WTC11 (cell line): ENCODE data around the gene ABHD4. TPM values are rescaled to one million over a fixed set of nuclear protein-coding genes. Genes with fewer than 3 reads are reported as not detected.

Source experiments
- ATAC-seq: fragments of 200-7000 bp; cut with Tn5 transposase; 2 replicates; pipeline ENCODE4 v1.10.0; 2021; ENCODE audit warnings: mild to moderate bottlenecking, moderate library complexity
- CTCF ChIA-PET: fragments of 300-600 bp; sonication (Branson Sonifier 250); formaldehyde crosslinking; loops from one replicate; lab custom pipeline; 2021; ENCODE audit warnings: antibody characterized with exemption; lab: Charles Lee
- POLR2A ChIA-PET: fragments of 350-600 bp; sonication (Branson Sonifier 250); formaldehyde crosslinking; loops from one replicate; lab custom pipeline; 2021; ENCODE audit warnings: antibody characterized with exemption; lab: Charles Lee
- DNase-seq: peaks from one replicate; pipeline ENCODE4 v3.0.0; 2021; ENCODE audit warnings: low spot score
- H3K27ac Mint-ChIP-seq: 2 replicates; pipeline ENCODE4 v1.8.0; 2021; ENCODE audit warnings: mixed read lengths
- H3K27me3 Mint-ChIP-seq: 2 replicates; pipeline ENCODE4 v1.8.0; 2021; ENCODE audit warnings: low read depth, mild to moderate bottlenecking, moderate library complexity, mixed read lengths
- H3K36me3 Mint-ChIP-seq: 2 replicates; pipeline ENCODE4 v1.8.0; 2021; ENCODE audit warnings: mixed read lengths
- H3K4me1 Mint-ChIP-seq: 2 replicates; pipeline ENCODE4 v1.8.0; 2022; ENCODE audit warnings: mixed read lengths
- H3K4me3 Mint-ChIP-seq: 2 replicates; pipeline ENCODE4 v1.8.0; 2021; ENCODE audit warnings: mild to moderate bottlenecking, moderate library complexity, mixed read lengths
- H3K9me3 Mint-ChIP-seq: 2 replicates; pipeline ENCODE4 v1.8.0; 2021; ENCODE audit warnings: mixed read lengths
- AFF4 ChIP-seq: sonication (generic); formaldehyde crosslinking; IDR thresholded peaks from 2 replicates; pipeline ENCODE4 v1.8.1; 2023; ENCODE audit warnings: mild to moderate bottlenecking, missing genetic modification reagents, borderline replicate concordance
- ATF3 ChIP-seq: sonication (generic); formaldehyde crosslinking; conservative IDR thresholded peaks from 2 replicates; pipeline ENCODE4 v1.8.1; 2022; ENCODE audit warnings: mild to moderate bottlenecking, missing genetic modification reagents
- CREM ChIP-seq: sonication (generic); formaldehyde crosslinking; IDR thresholded peaks from 2 replicates; pipeline ENCODE4 v1.8.1; 2022; ENCODE audit warnings: mild to moderate bottlenecking, missing genetic modification reagents, moderate library complexity
- E2F1 ChIP-seq: sonication (generic); formaldehyde crosslinking; IDR thresholded peaks from 2 replicates; pipeline ENCODE4 v1.8.0; 2022; ENCODE audit warnings: mild to moderate bottlenecking, missing genetic modification reagents
- ELF4 ChIP-seq: sonication (generic); formaldehyde crosslinking; IDR thresholded peaks from 2 replicates; pipeline ENCODE4 v1.8.1; 2022; ENCODE audit warnings: low read depth, mild to moderate bottlenecking, moderate library complexity, missing genetic modification reagents
- EMX1 ChIP-seq: fragments of 250-450 bp; sonication (Bioruptor Pico); IDR thresholded peaks from 2 replicates; pipeline ENCODE4 v1.8.0; 2021; ENCODE audit warnings: mild to moderate bottlenecking
- GABPB1 ChIP-seq: sonication (generic); formaldehyde crosslinking; IDR thresholded peaks from 2 replicates; pipeline ENCODE4 v1.8.1; 2023; ENCODE audit warnings: mild to moderate bottlenecking, missing genetic modification reagents
- HMGA2 ChIP-seq: fragments of 250-450 bp; sonication (Bioruptor Pico); IDR thresholded peaks from 2 replicates; pipeline ENCODE4 v1.4.0; 2021; ENCODE audit warnings: mild to moderate bottlenecking, moderate library complexity
- JAZF1 ChIP-seq: fragments of 250-450 bp; sonication (Bioruptor Pico); IDR thresholded peaks from 2 replicates; pipeline ENCODE4 v1.9.0; 2021; ENCODE audit warnings: moderate library complexity, mild to moderate bottlenecking, inconsistent platforms
- MAX ChIP-seq: sonication (generic); formaldehyde crosslinking; IDR thresholded peaks from 2 replicates; pipeline ENCODE4 v1.8.0; 2022; ENCODE audit warnings: mild to moderate bottlenecking, missing genetic modification reagents
- MXD4 ChIP-seq: fragments of 250-450 bp; sonication (Bioruptor Pico); IDR thresholded peaks from 2 replicates; pipeline ENCODE4 v1.8.0; 2021; ENCODE audit warnings: mild to moderate bottlenecking, moderate library complexity, borderline replicate concordance
- NFATC4 ChIP-seq: fragments of 250-450 bp; sonication (Bioruptor Pico); IDR thresholded peaks from 2 replicates; pipeline ENCODE4 v1.9.0; 2021; ENCODE audit warnings: mild to moderate bottlenecking
- PREB ChIP-seq: sonication (generic); formaldehyde crosslinking; IDR thresholded peaks from 2 replicates; pipeline ENCODE4 v1.8.1; 2022; ENCODE audit warnings: mild to moderate bottlenecking, missing genetic modification reagents, moderate library complexity, borderline replicate concordance
- PRRX2 ChIP-seq: fragments of 250-450 bp; sonication (Bioruptor Pico); IDR thresholded peaks from 2 replicates; pipeline ENCODE4 v1.8.0; 2021; ENCODE audit warnings: mild to moderate bottlenecking
- RORB ChIP-seq: fragments of 250-450 bp; sonication (Bioruptor Pico); IDR thresholded peaks from 2 replicates; pipeline ENCODE4 v1.9.0; 2021; ENCODE audit warnings: mild to moderate bottlenecking
- ZBTB21 ChIP-seq: sonication (generic); formaldehyde crosslinking; IDR thresholded peaks from 2 replicates; pipeline ENCODE4 v1.8.1; 2023; ENCODE audit warnings: mild to moderate bottlenecking, missing genetic modification reagents, borderline replicate concordance
- ZNF232 ChIP-seq: sonication (generic); formaldehyde crosslinking; IDR thresholded peaks from 2 replicates; pipeline ENCODE4 v1.8.0; 2022; ENCODE audit warnings: mild to moderate bottlenecking, missing genetic modification reagents
- ZNF263 ChIP-seq: sonication (generic); formaldehyde crosslinking; IDR thresholded peaks from 2 replicates; pipeline ENCODE4 v1.8.1; 2022; ENCODE audit warnings: low read depth, mild to moderate bottlenecking, moderate library complexity, missing genetic modification reagents
- ZNF396 ChIP-seq: fragments of 250-450 bp; sonication (Bioruptor Pico); IDR thresholded peaks from 2 replicates; pipeline ENCODE4 v1.8.0; 2021; ENCODE audit warnings: mild to moderate bottlenecking, moderate library complexity, borderline replicate concordance
- ZNF423 ChIP-seq: fragments of 250-450 bp; sonication (Bioruptor Pico); IDR thresholded peaks from 2 replicates; pipeline ENCODE4 v2.1.2; 2022; ENCODE audit warnings: mild to moderate bottlenecking, moderate library complexity
- total RNA-seq: library from RNA; stranded (reverse); gene quantifications from 3 replicates; pipeline ENCODE4 v1.2.3, GENCODE V29; 2021

The ABHD4 gene
- total RNA-seq, 1 experiment from 2014 or later, result 33.9 TPM

GRCh38 chr14:22589096-22589839 is 8.8 kb upstream of the ABHD4 start, which contains the start of gene DAD1 (continued):
- TF ChIP-seq ZNF396 (CRISPR knock-in tag), result no peak
- no peak for TF ChIP-seq MXD4 (CRISPR knock-in tag)
- no peak for TF ChIP-seq JAZF1 (CRISPR knock-in tag)
- TF ChIP-seq PRRX2 (CRISPR knock-in tag), result no peak
- TF ChIP-seq CREM (CRISPR knock-in tag), result 0 out of 2 replicates have a peak, but pooled peaks have one; percentile 73
- no peak for TF ChIP-seq EMX1 (CRISPR knock-in tag)
- TF ChIP-seq PREB (CRISPR knock-in tag), result no peak
- peak; percentile 8 for TF ChIP-seq MAX

GRCh38 chr14:22593189-22593588 is 4.9 kb upstream of the ABHD4 start:
- CTCF ChIA-PET, result interaction anchor here (1.2 to 10.2 kb wide), 4 partner anchors 20 to 60 kb away, joined by 3 to 117 read pairs (median 8); no protein-coding TSS in a partner anchor
- TF ChIP-seq RORB, result no peak
- TF ChIP-seq ELF4 (CRISPR knock-in tag), result no peak
- H3K27ac Mint-ChIP-seq, result peak overlapping the region; percentile 67; the same call in 1 of the 2 replicates

GRCh38 chr14:22593601-22594000 is 4.5 kb upstream of the ABHD4 start:
- TF ChIP-seq ATF3 (no peak), AFF4 (CRISPR knock-in tag) (no peak), E2F1 (CRISPR knock-in tag) (no peak), HMGA2 (CRISPR knock-in tag) (no peak), ZNF423 (no peak), GABPB1 (CRISPR knock-in tag) (no peak), ZNF263 (CRISPR knock-in tag) (no peak), ZNF232 (no peak), NFATC4 (CRISPR knock-in tag) (no peak), ZBTB21 (CRISPR knock-in tag) (no peak)
- TF ChIP-seq, all 79 proteins: peak for 0
- DNase-seq, result no peak
- Mint-ChIP-seq H3K4me3 (no peak overlapping the region), H3K36me3 (no peaks in the 10 kb centered on the region), H3K27ac (no peak overlapping the region), H3K27me3 (peaks cover 3% of the 10 kb centered on the region; the same call in 1 of the 2 replicates), H3K9me3 (no peaks in the 10 kb centered on the region), H3K4me1 (peaks cover 38% of the 10 kb centered on the region)
- ChIA-PET CTCF (interaction anchor here (1.2 to 10.2 kb wide), 4 partner anchors 20 to 59 kb away, joined by 3 to 117 read pairs (median 8); no protein-coding TSS in a partner anchor), POLR2A (no interaction called here)
- no peak for ATAC-seq

More at GRCh38 chr14:22593189-22593588, 4.9 kb upstream of the ABHD4 start:
- ATAC-seq (no peak), DNase-seq (no peak)
- H3K36me3 Mint-ChIP-seq, result no peaks in the 10 kb centered on the region
- POLR2A ChIA-PET, result no interaction called here
- H3K4me3 Mint-ChIP-seq, result no peak overlapping the region
- H3K9me3 Mint-ChIP-seq, result no peaks in the 10 kb centered on the region
- peaks cover 42% of the 10 kb centered on the region for H3K4me1 Mint-ChIP-seq
- H3K27me3 Mint-ChIP-seq, result peaks cover 3% of the 10 kb centered on the region; the same call in 1 of the 2 replicates
